H9 (cell line): ENCODE measurements around the gene CAB39L. TPM values are rescaled to one million over a fixed set of nuclear protein-coding genes. Genes with fewer than 3 reads are reported as not detected.

Experiments
- DNase-seq: peaks from one replicate; pipeline ENCODE4 v3.0.0-alpha.2; 2017
- H2AFZ ChIP-seq: one replicate; pipeline ENCODE4 v1.6.1; 2013; ENCODE audit warnings: mild to moderate bottlenecking, low read length, control low read depth, moderate library complexity
- H2AK5ac ChIP-seq: 2 replicates; pipeline ENCODE4 v1.6.1; 2013; ENCODE audit warnings: low read length, control low read depth, mixed read lengths; ENCODE audit not compliant: insufficient read length
- H2BK120ac ChIP-seq: one replicate; pipeline ENCODE4 v1.6.1; 2013; ENCODE audit warnings: low read depth, mild to moderate bottlenecking, low read length, control low read depth, inconsistent platforms; ENCODE audit not compliant: poor library complexity, severe bottlenecking
- H2BK12ac ChIP-seq: 2 replicates; pipeline ENCODE4 v1.6.1; 2013; ENCODE audit warnings: low read length, control low read depth, mixed read lengths, low read depth; ENCODE audit not compliant: insufficient read length
- H2BK15ac ChIP-seq: 2 replicates; pipeline ENCODE4 v1.6.1; 2013; ENCODE audit warnings: low read depth, low read length, control low read depth
- H2BK20ac ChIP-seq: one replicate; pipeline ENCODE4 v1.6.1; 2013; ENCODE audit warnings: low read depth, mild to moderate bottlenecking, low read length, control low read depth, inconsistent platforms; ENCODE audit not compliant: poor library complexity, severe bottlenecking
- H2BK5ac ChIP-seq: 2 replicates; pipeline ENCODE4 v1.6.1; 2013; ENCODE audit warnings: low read length, control low read depth, mixed read lengths; ENCODE audit not compliant: insufficient read length
- H3K14ac ChIP-seq: 2 replicates; pipeline ENCODE4 v1.6.1; 2013; ENCODE audit warnings: low read length, control low read depth; ENCODE audit not compliant: insufficient read depth
- H3K18ac ChIP-seq: 2 replicates; pipeline ENCODE4 v1.6.1; 2013; ENCODE audit warnings: low read depth, mild to moderate bottlenecking, mixed read lengths, low read length, control low read depth; ENCODE audit not compliant: insufficient read length
- H3K23ac ChIP-seq: 2 replicates; pipeline ENCODE4 v1.6.1; 2013; ENCODE audit warnings: low read length, control low read depth, mixed read lengths, low read depth; ENCODE audit not compliant: insufficient read length
- H3K23me2 ChIP-seq: 2 replicates; pipeline ENCODE4 v1.6.1; 2013; ENCODE audit warnings: low read depth, mild to moderate bottlenecking, mixed read lengths, low read length, control low read depth; ENCODE audit not compliant: insufficient read length, poor library complexity, severe bottlenecking
- H3K27ac ChIP-seq: 2 replicates; pipeline ENCODE4 v1.5.1; 2013; ENCODE audit warnings: low read length, control low read depth, mixed read lengths, low read depth; ENCODE audit not compliant: insufficient read length
- H3K27me3 ChIP-seq: 2 replicates; pipeline ENCODE4 v1.6.1; 2013; ENCODE audit warnings: low read length, control low read depth, inconsistent platforms; ENCODE audit not compliant: insufficient read depth
- H3K4ac ChIP-seq: 2 replicates; pipeline ENCODE4 v1.6.1; 2013; ENCODE audit warnings: low read depth, mild to moderate bottlenecking, control low read depth, inconsistent platforms, low read length, moderate library complexity
- H3K4me1 ChIP-seq: 2 replicates; pipeline ENCODE4 v1.6.1; 2013; ENCODE audit warnings: low read length, control low read depth, inconsistent platforms; ENCODE audit not compliant: insufficient read depth
- H3K4me2 ChIP-seq: 2 replicates; pipeline ENCODE4 v1.6.1; 2013; ENCODE audit warnings: low read length, control low read depth, mixed read lengths; ENCODE audit not compliant: insufficient read length, insufficient read depth
- H3K56ac ChIP-seq: 2 replicates; pipeline ENCODE4 v1.6.1; 2013; ENCODE audit warnings: low read depth, mild to moderate bottlenecking, mixed read lengths, low read length, control low read depth; ENCODE audit not compliant: insufficient read length
- H3K79me1 ChIP-seq: 2 replicates; pipeline ENCODE4 v1.6.1; 2013; ENCODE audit warnings: low read depth, mild to moderate bottlenecking, moderate library complexity, low read length, control low read depth, inconsistent platforms; ENCODE audit not compliant: insufficient read depth, poor library complexity, severe bottlenecking
- H3K79me2 ChIP-seq: 2 replicates; pipeline ENCODE4 v1.6.1; 2013; ENCODE audit warnings: low read length, control low read depth, inconsistent platforms; ENCODE audit not compliant: insufficient read depth
- H3K9ac ChIP-seq: 2 replicates; pipeline ENCODE4 v1.6.1; 2013; ENCODE audit warnings: low read length, control low read depth, mixed read lengths; ENCODE audit not compliant: insufficient read length; ENCODE audit errors: extremely low read depth
- H3K9me3 ChIP-seq: one replicate; pipeline ENCODE4 v1.6.1; 2013; ENCODE audit warnings: low read depth, low read length, inconsistent platforms; ENCODE audit not compliant: control insufficient read depth
- H3T11ph ChIP-seq: one replicate; pipeline ENCODE4 v1.6.1; 2013; ENCODE audit warnings: mild to moderate bottlenecking, low read length, control low read depth, inconsistent platforms
- H4K20me1 ChIP-seq: one replicate; pipeline ENCODE4 v1.6.1; 2013; ENCODE audit not compliant: control insufficient read depth, insufficient read length, insufficient read depth
- H4K5ac ChIP-seq: 2 replicates; pipeline ENCODE4 v1.6.1; 2013; ENCODE audit warnings: low read depth, mild to moderate bottlenecking, mixed read lengths, low read length, control low read depth; ENCODE audit not compliant: insufficient read length
- H4K8ac ChIP-seq: replicated peaks from 2 replicates; pipeline ENCODE4 v1.6.1; 2013; ENCODE audit warnings: low read length, control low read depth, mixed read lengths, low read depth; ENCODE audit not compliant: insufficient read length
- H4K91ac ChIP-seq: 2 replicates; pipeline ENCODE4 v1.6.1; 2013; ENCODE audit warnings: low read depth, mild to moderate bottlenecking, moderate library complexity, mixed read lengths, low read length, control low read depth; ENCODE audit not compliant: insufficient read length
- H3K27ac Mint-ChIP-seq, 3 experiments: 2 replicates in 2 of 3; 3 replicates in 1 of 3; pipeline ENCODE4 v1.8.0; 2020 to 2021; ENCODE audit warnings: mixed read lengths in 3 of 3, mild to moderate bottlenecking in 1 of 3, moderate library complexity in 1 of 3
- H3K27me3 Mint-ChIP-seq: 2 replicates; pipeline ENCODE4 v1.8.0; 2021; ENCODE audit warnings: low read depth, mild to moderate bottlenecking, moderate library complexity, mixed read lengths
- H3K36me3 Mint-ChIP-seq, 3 experiments: 2 replicates in 2 of 3; 3 replicates in 1 of 3; pipeline ENCODE4 v1.8.0; 2020 to 2021; ENCODE audit warnings: low read depth in 3 of 3, mixed read lengths in 3 of 3; ENCODE audit not compliant: insufficient read depth in 1 of 3
- H3K4me1 Mint-ChIP-seq, 2 experiments: 2 replicates each; pipeline ENCODE4 v1.8.0; 2020; ENCODE audit warnings: mixed read lengths in 2 of 2
- H3K4me3 Mint-ChIP-seq, 2 experiments: 2 replicates in 1 of 2; 3 replicates in 1 of 2; pipeline ENCODE4 v1.8.0; 2020 to 2021; ENCODE audit warnings: mild to moderate bottlenecking in 2 of 2, mixed read lengths in 2 of 2, moderate library complexity in 1 of 2
- H3K9me3 Mint-ChIP-seq, 2 experiments: 2 replicates in 1 of 2; 3 replicates in 1 of 2; pipeline ENCODE4 v1.8.0; 2020; ENCODE audit warnings: mild to moderate bottlenecking in 2 of 2, mixed read lengths in 2 of 2, moderate library complexity in 1 of 2
- WGBS: extraction: QIAGEN DNeasy Blood & Tissue Kit; methylation state at CpG from one replicate; pipeline ENCODE4 v1.1.7; 2013; ENCODE audit warnings: missing lambda C conversion rate, low lambda C conversion rate, mixed read lengths; ENCODE audit not compliant: insufficient read length; ENCODE audit errors: extremely low coverage; 5-methylcytosine and 5-hydroxymethylcytosine counted together
- total RNA-seq: library from RNA; stranded (reverse); gene quantifications from 2 replicates; pipeline ENCODE4 v1.2.1, GENCODE V29; 2021
- TF ChIP-seq, protein P1 (sequence below): fragments of 200-600 bp; sonication (generic); conservative IDR thresholded peaks from 3 replicates; pipeline ENCODE4 v1.8.0; 2021; ENCODE audit warnings: antibody characterized with exemption, mild to moderate bottlenecking

CAB39L gene
- total RNA-seq, 1 experiment from 2014 or later = 6.0 TPM

DNA sequence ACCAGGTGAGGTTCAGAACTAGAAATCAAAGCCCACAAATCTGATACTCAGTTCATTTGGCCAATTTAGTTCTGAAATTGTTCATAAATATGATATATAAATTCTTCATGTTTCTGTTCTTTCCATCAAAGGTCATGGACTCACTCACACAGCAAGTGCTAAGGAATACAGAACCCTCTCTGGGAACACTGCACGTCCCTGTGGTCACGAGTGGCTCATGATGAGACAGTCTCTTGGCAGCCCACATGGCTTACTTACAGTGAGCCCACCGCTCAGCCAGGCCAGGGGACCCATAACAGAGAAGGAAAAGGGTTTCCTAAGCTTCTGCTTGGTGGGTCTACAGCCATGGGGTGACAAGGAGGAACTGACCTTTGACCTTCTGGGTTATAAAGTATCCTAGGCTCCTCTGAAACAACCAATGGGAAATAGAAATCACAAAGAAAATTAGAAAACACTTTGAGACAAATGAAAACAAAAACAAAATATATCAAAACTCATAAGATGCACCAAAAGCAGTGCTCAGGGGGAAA lies 128.8 kb downstream of the CAB39L start:
- H4K91ac ChIP-seq = no peak overlapping the region

More for the DNA sequence above, 128.8 kb downstream of the CAB39L start:
- H2AK5ac ChIP-seq = no peak overlapping the region
- WGBS = no CpG with 5 or more reads among the region's 3 CpGs
- Mint-ChIP-seq H3K4me3 (no peak overlapping the region), H3K27ac (no peak overlapping the region; a peak in 1 of 7 replicates), H3K36me3 (no peaks in the 10 kb centered on the region), H3K27me3 (no peaks in the 10 kb centered on the region), H3K9me3 (no peaks in the 10 kb centered on the region), H3K4me1 (peaks cover 3 to 9% of the 10 kb centered on the region in 2 experiments; a peak in 3 of 4 replicates)
- no peaks in the 10 kb centered on the region for H3K27me3 ChIP-seq
- no peak overlapping the region for H3K9ac ChIP-seq
- H3K18ac ChIP-seq = no peak overlapping the region
- no peaks in the 10 kb centered on the region for H3K79me2 ChIP-seq
- no peak for DNase-seq
- no peak overlapping the region for H3K4me2 ChIP-seq
- no peak overlapping the region for H3K14ac ChIP-seq
- TF ChIP-seq, protein P1, sequence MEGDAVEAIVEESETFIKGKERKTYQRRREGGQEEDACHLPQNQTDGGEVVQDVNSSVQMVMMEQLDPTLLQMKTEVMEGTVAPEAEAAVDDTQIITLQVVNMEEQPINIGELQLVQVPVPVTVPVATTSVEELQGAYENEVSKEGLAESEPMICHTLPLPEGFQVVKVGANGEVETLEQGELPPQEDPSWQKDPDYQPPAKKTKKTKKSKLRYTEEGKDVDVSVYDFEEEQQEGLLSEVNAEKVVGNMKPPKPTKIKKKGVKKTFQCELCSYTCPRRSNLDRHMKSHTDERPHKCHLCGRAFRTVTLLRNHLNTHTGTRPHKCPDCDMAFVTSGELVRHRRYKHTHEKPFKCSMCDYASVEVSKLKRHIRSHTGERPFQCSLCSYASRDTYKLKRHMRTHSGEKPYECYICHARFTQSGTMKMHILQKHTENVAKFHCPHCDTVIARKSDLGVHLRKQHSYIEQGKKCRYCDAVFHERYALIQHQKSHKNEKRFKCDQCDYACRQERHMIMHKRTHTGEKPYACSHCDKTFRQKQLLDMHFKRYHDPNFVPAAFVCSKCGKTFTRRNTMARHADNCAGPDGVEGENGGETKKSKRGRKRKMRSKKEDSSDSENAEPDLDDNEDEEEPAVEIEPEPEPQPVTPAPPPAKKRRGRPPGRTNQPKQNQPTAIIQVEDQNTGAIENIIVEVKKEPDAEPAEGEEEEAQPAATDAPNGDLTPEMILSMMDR = no peak
- H2AFZ ChIP-seq = no peak overlapping the region
- H2BK12ac ChIP-seq = no peak overlapping the region
- H3K23ac ChIP-seq = no peak overlapping the region
- no peak overlapping the region for H2BK15ac ChIP-seq
- no peaks in the 10 kb centered on the region for H3K79me1 ChIP-seq
- no peak overlapping the region for H2BK120ac ChIP-seq
- no peaks in the 10 kb centered on the region for H4K20me1 ChIP-seq
- no peak overlapping the region for H4K5ac ChIP-seq
- H3K4ac ChIP-seq = no peak overlapping the region
- H3K23me2 ChIP-seq = no peaks in the 10 kb centered on the region
- no peak overlapping the region for H3K27ac ChIP-seq
- H3K9me3 ChIP-seq = no peaks in the 10 kb centered on the region
- no peak overlapping the region for H3K56ac ChIP-seq
- no peaks in the 10 kb centered on the region for H3K4me1 ChIP-seq
- no peak overlapping the region for H2BK20ac ChIP-seq
- no peak overlapping the region for H2BK5ac ChIP-seq
- no peak overlapping the region for H4K8ac ChIP-seq
- H3T11ph ChIP-seq = no peak overlapping the region
